Tibial nerve (tissue), 4 donors: ENCODE measurements around the gene KIRREL3. TPM values are rescaled to one million over a fixed set of nuclear protein-coding genes. Genes with fewer than 3 reads are reported as not detected.

Experiments used
- DNase-seq, 2 donors: peaks; one replicate each; pipeline ENCODE4 v3.0.0-alpha.2; 2019; ENCODE audit warnings: low spot score in 2 of 2
- H3K27ac ChIP-seq, 4 donors: fragments of 200-600 bp; sonication (generic) in 3 of 4; one replicate each; pipeline ENCODE4 v1.5.1; 2017 to 2019; ENCODE audit warnings: mild to moderate bottlenecking in 1 of 4
- H3K27me3 ChIP-seq, 2 donors: fragments of 200-600 bp; sonication (generic) in 1 of 2; one replicate each; pipeline versions ENCODE4 v1.5.1 to v1.6.0; 2017 to 2019
- H3K36me3 ChIP-seq, 3 donors: fragments of 200-600 bp; sonication (generic); one replicate each; pipeline ENCODE4 v1.5.1; 2018 to 2019
- H3K4me1 ChIP-seq, 4 donors: fragments of 200-600 bp; sonication (generic) in 3 of 4; one replicate each; pipeline ENCODE4 v1.5.1; 2017 to 2019
- H3K4me3 ChIP-seq, 4 donors: fragments of 200-600 bp; sonication (generic) in 3 of 4; one replicate each; pipeline ENCODE4 v1.5.1; 2017 to 2019; ENCODE audit warnings: mild to moderate bottlenecking in 1 of 4, moderate library complexity in 1 of 4
- H3K9me3 ChIP-seq, 4 donors: fragments of 200-600 bp; sonication (generic) in 3 of 4; one replicate each; pipeline ENCODE4 v1.5.1; 2017 to 2019
- CTCF ChIP-seq, 5 experiments: fragments of 200-600 bp in 3 of 5; fragments of 450-650 bp in 2 of 5; sonication (generic) in 3 of 5; IDR thresholded peaks; one replicate each; pipeline ENCODE4 v1.5.1; 2016 to 2019; ENCODE audit warnings: antibody characterized with exemption in 5 of 5, mild to moderate bottlenecking in 3 of 5, moderate library complexity in 2 of 5
- EP300 ChIP-seq, 2 donors: sonication (generic); formaldehyde crosslinking; IDR thresholded peaks; one replicate each; pipeline ENCODE4 v1.6.1; 2017; ENCODE audit warnings: antibody characterized with exemption in 2 of 2, mild to moderate bottlenecking in 1 of 2
- POLR2A ChIP-seq, 2 donors: fragments of 450-650 bp; IDR thresholded peaks; one replicate each; pipeline ENCODE4 v1.6.1; 2017; ENCODE audit warnings: antibody characterized with exemption in 2 of 2, mild to moderate bottlenecking in 2 of 2, moderate library complexity in 2 of 2
- WGBS, 2 donors: methylation state at CpG; one replicate each; pipeline ENCODE4 v1.1.5; 2018; 5-methylcytosine and 5-hydroxymethylcytosine counted together
- total RNA-seq, 4 donors: library from RNA; depleted of rRNA; stranded (reverse); fragments of >200 nt; gene quantifications; one replicate each; pipeline ENCODE4 v1.1.0, GENCODE V29; 2016

Gene KIRREL3
- not detected for total RNA-seq

DNA sequence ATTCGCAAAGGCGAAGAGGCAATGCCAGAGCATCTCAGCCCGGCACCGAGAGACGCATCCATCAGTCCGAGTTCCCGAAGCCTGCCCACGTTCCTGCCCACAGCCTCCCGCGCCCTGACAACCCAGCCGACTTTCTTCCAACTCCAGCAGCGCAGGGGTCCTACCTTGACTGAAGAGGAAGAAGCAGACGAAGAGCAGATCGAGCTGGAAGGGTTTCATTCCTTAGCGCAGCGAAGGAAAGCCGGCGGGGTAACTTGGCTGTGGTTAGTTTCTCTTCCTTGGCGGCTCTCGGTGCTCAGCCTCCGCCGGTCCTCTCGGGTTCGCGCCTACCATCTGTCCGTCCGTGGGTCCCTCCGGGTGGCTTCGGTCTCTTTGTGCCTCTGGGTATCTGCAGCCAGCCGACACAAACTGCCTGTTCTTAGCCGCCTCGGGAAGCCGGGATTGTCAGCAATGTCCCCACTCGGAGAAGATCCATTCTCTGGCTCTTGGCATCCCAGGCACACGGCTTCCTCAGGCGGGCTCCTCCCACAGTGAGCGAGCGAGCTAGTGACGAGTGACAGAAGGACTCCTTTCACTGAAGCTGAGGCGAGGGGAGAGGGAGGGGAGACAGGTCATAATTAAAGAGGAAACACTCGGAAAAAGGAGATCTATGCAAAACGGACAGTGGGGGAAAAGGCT lies at the start of gene KIRREL3:
Gene KIRREL3 (minus strand): TSS at position 480 of the 678 bp plus-strand sequence.
- Histone ChIP-seq H3K36me3 (no peaks in the 10 kb centered on the region), H3K9me3 (no peaks in the 10 kb centered on the region), H3K27me3 (peaks cover 0 to 59% of the 10 kb centered on the region in 2 donors), H3K4me1 (peaks cover 0 to 33% (median 5%) of the 10 kb centered on the region in 4 donors), H3K4me3 (peak within 1 kb of the TSS; percentile 6 to 49 (median 34)), H3K27ac (no peak within 1 kb of the TSS)
- TF ChIP-seq CTCF (IDR thresholded peaks at IDR 0.05): no peak
- no peak for TF ChIP-seq EP300 (IDR thresholded peaks at IDR 0.05)
- no peak for TF ChIP-seq POLR2A (IDR thresholded peaks at IDR 0.05)
- 1 to 2% methylated on average over 39 to 42 of the region's 42 CpGs for WGBS, 2 donors
- DNase-seq: no peak

GRCh38 chr11:127050186-127050585 lies 49.6 kb upstream of the KIRREL3 start:
- WGBS, 2 donors: 94 to 95% methylated on average over 1 of the region's 1 CpG
- Histone ChIP-seq H3K27me3 (no peaks in the 10 kb centered on the region), H3K36me3 (no peaks in the 10 kb centered on the region), H3K4me1 (no peaks in the 10 kb centered on the region), H3K4me3 (no peak overlapping the region), H3K27ac (no peak overlapping the region), H3K9me3 (no peaks in the 10 kb centered on the region)
- DNase-seq: no peak
- TF ChIP-seq POLR2A (IDR thresholded peaks at IDR 0.05) (no peak), CTCF (IDR thresholded peaks at IDR 0.05) (no peak), EP300 (IDR thresholded peaks at IDR 0.05) (no peak)

DNA sequence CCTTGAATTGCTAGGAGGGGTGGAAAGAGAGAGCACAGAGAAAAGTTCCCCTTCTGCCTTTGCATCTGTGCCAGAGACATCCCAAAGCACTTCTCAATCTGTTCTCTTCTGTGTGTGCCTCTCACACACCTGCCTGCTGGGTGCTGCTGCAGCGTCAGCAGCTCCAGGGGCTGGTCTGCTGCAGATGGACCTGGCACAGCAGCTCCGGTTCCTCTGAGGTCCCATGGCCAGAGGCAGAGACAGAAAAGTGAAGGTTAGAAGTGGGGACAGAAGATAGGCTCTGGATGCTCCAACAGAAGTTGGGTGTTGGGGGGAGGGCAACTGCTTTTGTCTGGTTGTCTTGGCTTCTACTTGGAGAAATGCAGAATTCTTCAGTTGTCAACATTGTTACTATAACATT lies 48.9 kb upstream of the KIRREL3 start:
- no peaks in the 10 kb centered on the region for H3K27me3 ChIP-seq
- 77 to 91% methylated on average over 2 of the region's 2 CpGs for WGBS, 2 donors
- no peak for TF ChIP-seq CTCF (IDR thresholded peaks at IDR 0.05)
- TF ChIP-seq POLR2A (IDR thresholded peaks at IDR 0.05): no peak
- TF ChIP-seq EP300 (IDR thresholded peaks at IDR 0.05): no peak
- no peak overlapping the region for H3K4me3 ChIP-seq
- no peaks in the 10 kb centered on the region for H3K4me1 ChIP-seq
- no peaks in the 10 kb centered on the region for H3K9me3 ChIP-seq
- DNase-seq: no peak
- no peak overlapping the region for H3K27ac ChIP-seq
- no peaks in the 10 kb centered on the region for H3K36me3 ChIP-seq

GRCh38 chr11:127044535-127044934 lies 44.0 kb upstream of the KIRREL3 start:
- 68 to 73% methylated on average over 1 of the region's 1 CpG for WGBS, 2 donors

More at GRCh38 chr11:127044535-127044934, 44.0 kb upstream of the KIRREL3 start:
- H3K4me1 ChIP-seq: no peaks in the 10 kb centered on the region
- H3K4me3 ChIP-seq: no peak overlapping the region
- no peaks in the 10 kb centered on the region for H3K36me3 ChIP-seq
- H3K9me3 ChIP-seq: no peaks in the 10 kb centered on the region
- H3K27me3 ChIP-seq: no peaks in the 10 kb centered on the region
- TF ChIP-seq POLR2A (IDR thresholded peaks at IDR 0.05) (no peak), CTCF (IDR thresholded peaks at IDR 0.05) (no peak), EP300 (IDR thresholded peaks at IDR 0.05) (no peak)
- no peak for DNase-seq
- no peak overlapping the region for H3K27ac ChIP-seq
